ENCODE results near the gene CTDP1.
"Not testable (repeated sequence)": the region's sequence is repeated elsewhere in the genome, so short reads cannot be mapped to it uniquely, and the experiment has no call there.

CTDP1 gene

DNA sequence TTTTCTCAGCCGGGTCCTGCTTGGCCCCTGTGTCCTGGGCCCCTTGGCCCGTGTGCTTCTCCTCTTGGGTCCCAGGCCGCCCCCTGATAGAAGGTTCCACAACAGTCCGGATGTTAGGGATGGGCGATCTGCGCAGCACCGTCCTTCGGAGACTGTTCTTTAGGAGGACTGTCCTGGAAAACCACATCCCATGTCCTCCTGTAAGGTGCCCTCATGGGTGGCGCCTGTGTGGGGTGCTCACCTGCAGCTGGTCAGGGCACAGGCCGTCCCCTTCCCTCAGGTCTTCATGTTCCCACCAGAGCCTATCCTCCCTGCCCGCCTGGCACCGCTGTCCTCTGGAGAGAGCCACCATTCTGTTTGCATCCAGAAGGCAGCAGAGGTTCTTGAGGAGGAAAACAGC lies 50.0 kb downstream of the CTDP1 start:
- no peak for DNase-seq

DNA sequence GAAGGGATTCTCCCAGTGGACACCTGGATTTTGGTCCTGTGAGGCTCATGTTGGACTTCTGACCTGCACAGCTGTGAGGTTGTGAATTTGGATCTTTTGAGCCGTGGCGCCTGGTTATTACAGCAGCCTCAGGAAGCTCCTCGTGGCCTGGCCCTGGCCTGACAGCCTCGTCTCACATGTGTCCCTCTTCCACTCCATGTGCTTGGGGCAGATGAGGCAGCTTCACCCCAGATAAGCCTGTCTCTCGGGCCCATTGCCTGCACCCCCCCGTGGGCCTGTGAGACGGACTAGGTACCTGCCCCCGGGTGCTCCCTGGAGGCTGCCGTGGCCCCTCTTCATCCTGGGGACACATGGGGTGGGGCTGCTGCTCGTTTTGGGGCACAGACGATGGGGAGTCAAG lies 51.2 kb downstream of the CTDP1 start:
- no peak for DNase-seq

DNA sequence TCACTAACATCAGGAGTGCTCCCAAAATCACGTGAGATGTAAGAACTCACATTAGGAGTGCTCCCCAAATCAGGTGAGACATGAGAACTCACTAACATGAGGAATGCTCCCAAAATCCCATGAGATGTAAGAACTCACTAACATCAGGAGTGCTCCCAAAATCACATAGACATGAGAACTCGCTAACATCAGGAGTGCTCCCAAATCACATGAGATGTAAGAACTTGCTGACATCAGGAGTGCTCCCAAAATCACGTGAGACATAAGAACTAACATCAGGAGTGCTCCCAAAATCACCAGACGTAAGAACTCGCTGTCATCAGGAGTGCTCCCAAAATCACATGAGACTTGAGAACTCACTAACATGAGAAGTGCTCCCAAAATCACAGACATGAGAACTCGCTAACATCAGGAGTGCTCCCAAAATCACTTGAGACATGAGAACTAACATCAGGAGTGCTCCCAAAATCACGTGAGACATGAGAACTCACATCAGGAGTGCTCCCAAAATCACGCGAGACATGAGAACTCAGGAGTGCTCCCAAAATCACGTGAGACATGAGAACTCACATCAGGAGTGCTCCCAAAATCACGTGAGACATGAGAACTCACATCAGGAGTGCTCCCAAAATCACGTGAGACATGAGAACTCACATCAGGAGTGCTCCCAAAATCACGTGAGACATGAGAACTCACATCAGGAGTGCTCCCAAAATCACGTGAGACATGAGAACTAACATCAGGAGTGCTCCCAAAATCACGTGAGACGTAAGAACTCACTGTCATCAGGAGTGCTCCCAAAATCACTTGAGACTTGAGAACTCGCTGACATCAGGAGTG lies 52.5 kb downstream of the CTDP1 start:
- not testable (repeated sequence) for DNase-seq

DNA sequence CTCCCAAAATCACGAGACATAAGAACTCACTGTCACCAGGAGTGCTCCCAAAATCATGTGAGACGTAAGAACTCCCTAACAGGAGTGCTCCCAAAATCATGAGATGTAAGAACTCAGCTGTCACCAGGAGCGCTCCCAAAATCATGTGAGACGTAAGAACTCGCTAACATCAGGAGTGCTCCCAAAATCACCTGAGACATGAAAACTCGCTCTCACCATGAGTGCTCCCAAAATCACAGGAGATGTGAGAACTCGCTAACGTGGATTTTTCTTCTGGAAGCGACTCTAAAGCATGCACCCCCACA lies 53.1 kb downstream of the CTDP1 start:
- DNase-seq = no peak

DNA sequence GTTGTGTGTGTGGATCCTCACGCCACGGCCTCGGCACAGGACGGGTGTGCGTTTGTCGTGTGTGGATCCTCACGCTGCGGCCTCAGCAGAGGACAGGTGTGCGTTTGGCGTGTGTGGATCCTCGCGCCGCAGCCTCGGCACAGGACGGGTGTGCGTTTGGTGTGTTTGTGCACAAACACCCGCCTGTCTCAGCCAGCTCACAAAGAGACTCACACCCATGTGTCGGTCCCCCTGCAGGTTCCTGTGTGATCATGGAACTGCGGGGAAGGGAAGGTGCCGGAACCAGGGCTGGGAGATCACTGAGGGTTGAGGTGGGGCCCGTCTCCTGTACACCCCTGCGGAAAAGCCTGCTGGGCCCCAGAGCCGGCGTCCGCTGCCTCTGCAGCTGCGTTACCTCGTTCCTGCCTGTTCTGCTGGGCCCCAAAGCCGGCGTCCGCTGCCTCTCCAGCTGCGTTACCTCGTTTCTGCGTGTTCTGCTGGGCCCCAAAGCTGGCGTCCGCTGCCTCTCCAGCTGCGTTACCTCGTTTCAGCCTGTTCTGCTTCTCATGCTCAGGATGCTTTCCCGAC lies 53.6 kb downstream of the CTDP1 start:
- DNase-seq = no peak

DNA sequence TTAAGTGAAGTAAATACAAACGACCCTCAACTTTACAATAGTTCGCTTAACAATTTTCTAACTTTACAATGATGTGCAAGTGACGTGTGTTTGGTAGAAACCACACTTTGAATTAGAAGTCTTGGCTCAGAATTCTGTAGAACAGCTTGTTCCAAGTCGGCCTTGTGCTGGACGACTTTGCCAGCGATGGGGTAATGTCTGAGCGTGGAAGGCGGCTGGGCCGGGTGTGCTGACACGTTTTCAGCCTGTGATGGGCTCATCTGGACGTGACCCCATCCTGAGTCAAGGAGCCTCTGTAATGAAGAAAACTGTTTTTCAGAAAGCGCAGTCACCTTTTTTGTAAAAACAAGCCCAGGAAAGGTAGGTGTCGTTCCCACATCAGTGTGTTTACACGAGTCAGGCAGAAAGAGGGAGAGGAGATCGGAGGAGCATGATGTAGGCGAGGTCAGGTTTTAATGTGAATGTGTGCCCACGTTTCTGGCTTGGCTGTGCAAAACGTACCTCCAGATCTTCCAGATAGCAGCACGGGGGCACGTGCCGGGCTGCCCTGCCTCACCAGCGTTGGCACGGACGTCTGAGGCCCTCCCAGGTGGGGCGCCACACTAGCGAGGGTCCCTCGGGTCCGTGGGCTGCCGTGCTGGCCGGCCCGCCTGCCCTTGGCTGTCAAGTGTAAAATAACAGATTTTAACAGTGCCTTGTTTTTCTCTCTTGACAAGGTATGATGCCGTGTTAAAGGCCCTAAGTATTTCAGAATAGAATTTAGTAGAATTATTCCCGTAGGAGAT lies 54.6 kb downstream of the CTDP1 start:
- DNase-seq = no peak

DNA sequence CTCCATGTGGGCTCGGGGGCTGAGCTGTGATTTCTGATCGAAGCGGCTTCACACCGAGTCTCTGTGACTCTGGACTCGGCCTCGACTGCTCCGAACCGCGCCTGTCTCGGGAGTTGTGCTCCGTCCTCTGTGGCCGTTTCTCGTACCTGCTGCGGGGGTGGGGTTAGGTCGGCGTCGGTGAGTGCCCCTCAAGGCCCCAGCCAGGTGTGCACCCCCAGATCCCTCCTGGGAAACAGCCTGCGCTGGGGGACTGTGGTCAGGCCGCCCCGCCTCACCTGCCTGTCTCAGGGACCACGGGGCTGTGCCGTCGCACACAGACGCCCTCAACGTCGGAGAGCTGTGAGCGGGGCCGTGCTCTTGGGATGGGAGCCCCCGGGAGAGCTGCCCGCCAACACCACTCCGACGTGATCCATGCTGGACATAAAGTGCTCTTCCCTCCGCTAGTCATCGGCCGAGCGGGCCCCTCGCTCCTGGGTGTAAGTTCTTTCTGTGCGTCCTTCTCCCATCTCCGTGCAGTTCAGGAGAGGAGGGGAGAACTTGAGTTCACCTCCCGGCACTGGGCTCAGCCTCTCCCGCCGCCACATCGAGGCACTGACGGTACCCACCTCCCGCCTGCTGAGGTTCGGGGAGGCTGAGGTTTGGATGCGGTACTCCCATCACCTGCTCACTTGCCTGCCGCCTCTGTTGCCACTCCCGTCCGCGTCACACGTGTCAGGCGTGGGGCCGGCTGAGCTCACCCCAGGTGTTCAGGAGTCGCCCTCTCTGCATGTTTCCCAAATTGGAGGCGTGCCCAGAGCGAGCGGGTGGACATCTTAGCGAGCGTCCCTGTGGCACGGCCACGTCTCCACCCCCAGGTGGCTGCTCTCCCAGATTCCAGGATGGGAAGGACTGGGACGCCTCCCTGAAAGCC lies 55.7 kb downstream of the CTDP1 start:
- DNase-seq = no peak

DNA sequence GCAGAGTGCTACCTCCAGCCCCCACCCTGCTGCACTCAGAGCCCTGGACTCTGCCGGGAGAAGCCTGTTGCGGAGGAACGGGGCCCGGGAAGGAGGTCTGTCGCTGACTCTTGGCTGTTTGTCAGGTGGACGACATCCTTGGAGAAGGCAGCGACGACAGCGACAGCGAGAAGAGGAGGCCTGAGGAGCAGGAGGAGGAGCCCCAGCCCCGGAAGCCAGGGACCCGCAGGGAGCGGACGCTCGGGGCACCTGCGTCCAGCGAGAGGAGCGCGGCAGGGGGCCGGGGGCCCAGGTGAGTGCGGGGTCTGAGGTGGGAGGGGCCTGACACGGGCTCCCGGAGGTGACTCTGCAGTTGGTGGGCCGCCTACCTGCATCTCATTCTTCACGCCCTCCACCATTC lies 56.6 kb downstream of the CTDP1 start:
- no peak for DNase-seq

DNA sequence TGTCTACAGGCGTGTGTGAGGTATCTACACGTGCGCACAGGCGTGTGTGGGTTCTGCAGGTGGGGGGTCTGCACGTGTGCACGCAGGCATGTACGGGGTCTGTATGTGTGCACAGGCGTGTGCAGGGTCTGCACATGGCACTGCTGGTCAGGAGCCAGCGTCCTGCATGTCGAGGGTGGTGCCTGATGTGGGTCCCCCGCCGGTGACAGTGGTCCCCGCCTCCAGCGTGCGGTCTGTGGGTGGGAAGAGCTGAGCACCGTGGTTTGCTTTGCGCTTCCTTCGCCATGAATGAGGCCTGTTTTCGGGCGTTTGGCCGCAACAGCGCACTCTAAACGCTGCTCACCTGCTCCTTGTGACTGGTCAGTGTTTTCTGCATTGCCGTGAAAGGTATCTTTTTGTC lies 57.2 kb downstream of the CTDP1 start:
- no peak for DNase-seq

DNA sequence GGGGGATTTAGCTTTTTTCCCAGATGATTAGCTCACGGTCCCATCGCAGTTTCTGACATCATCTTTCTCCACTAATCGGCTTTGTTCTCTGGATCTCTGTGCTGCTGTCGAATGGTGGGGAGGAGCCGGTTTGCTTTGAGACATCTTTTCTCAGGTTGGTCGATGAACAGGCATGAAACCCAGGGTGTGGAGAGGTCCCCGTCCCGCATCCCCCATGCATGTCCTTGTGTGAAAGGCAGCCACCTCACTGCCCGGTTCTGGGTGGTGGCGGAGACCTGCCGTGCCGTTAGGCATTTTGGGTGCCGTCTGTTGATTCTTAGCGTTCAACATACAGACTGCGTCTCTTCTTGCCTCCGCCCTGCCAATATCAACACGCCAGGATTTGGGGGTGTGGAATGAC lies 57.8 kb downstream of the CTDP1 start:
- no peak for DNase-seq

DNA sequence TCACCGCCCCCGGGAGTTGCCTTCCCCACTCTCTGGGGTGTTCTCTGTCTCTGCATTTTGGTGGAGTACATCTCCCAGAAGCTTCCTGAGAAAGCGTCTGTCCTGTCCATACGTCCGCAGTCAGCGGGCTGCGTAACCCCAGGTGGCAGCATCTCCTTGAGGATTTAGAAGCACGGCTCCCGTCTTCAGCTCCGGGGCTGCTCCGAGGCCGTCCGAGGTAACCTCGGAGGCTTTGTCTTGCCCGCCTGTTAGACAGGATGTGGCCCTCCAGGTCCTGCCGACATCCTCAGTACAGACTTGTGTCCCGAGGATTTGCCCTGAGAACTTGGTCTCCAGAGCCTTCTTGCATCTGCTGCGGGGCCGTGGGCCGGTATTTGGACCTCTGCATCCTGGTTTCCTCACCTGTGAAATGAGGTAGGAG lies 58.4 kb downstream of the CTDP1 start:
- DNase-seq = no peak

DNA sequence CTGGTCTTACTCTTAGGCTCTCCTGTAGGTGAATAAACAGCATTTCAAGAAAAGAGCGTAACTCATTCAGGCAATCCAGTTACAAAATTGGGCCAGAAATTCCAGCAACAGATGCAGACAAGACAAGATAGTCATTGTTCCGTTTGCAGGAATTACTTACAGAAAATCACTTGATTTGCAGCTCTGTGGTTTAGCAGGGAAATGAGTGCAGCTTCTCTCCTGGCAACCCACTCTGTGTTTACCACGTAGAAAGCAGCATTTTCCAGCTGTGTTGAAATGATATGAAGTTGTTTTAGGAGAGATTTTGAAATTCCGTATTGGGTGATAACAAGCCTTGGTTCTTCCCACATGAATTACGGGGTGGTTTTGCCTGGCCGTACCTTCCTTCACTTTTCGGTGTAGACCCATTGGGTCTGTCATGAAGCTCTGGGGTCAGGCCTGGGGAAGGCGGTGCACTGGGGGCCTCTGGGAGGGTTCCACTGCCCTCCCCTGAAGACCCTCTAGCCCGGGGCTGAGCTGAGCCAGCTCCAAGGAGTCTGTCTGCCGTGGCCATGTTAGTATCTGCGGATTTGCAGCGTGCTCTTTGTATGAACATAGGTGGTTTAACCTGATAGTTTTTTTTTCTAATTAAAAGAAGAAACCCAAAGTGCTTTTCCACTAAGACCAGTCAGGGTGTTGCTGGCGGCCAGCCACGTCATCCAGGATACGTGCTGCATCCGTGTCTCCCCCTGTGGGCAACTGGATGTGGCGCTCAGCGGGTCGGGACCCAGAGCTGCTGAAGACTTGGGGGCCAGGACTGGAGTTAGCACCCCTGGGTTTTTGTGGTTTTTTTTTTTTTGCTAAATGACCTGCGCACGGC lies 59.2 kb downstream of the CTDP1 start:
- DNase-seq = no peak

DNA sequence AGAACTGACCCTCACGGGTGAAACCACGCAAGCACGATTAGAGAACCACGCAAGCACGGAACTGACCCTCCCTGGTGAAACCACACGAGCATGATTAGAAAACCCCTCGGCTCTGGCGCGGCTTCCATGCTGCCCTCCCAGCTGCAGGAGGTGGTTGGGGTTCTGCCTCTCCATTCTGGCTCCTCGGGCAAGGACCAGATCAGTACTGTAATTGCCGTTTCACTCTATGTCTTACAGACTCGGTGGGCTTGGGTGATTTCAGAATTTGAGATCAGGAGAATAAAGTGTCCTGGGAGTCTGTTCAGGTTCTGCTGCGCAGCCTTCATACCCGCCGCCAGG lies 59.8 kb downstream of the CTDP1 start:
- DNase-seq = no peak

DNA sequence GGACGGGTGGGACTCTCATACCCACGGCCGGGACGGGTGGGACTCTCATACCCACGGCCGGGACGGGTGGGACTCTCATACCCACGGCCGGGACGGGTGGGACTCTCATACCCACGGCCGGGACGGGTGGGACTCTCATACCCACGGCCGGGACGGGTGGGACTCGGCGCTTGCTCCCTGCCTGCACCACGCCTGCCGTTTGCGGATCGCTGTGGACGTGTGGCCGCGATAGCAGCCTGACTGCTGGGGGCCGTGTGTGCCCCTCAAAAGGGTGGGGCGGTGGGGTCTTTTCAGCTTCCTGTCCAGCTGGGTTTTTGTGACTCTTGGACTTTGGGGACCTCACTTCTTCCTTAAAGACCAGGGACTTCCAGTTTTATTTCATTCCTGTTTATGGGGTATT lies 60.4 kb downstream of the CTDP1 start:
- DNase-seq = not testable (repeated sequence)

DNA sequence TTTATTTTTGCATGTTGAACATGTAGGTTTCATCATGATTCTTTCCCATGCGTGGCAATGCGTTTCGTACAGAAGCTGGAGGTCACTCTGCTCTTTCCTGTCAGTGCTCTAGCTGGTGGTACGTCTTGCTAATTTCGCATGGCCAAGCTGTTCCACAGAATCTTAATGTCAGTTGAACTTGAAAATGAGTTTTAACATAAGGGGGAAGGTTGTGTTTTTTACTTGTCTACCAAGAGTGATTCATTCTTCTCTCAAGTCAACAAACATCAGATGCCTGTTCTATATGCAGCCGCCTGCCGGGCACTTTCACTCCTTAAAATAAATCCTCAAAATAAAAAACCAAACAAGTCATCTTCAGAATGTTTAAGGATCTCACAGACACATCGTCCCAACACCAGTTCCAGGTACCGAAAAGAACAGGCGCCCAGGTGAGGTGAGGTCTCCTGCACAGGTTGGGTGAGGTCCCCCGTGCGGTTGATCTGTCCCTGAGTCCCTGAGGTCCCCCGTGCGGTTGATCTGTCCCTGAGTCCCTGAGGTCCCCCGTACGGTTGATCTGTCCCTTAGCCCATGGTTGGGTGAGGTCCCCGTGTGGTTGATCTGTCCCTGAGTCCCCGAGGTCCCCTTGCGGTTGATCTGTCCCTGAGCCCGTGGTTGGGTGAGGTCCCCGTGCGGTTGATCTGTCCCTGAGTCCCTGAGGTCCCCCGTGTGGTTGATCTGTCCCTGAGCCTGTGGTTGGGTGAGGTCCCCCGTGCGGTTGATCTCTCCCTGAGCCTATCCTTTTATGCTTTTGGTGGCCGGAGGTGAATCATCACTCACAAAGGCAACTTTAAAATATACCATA lies 61.1 kb downstream of the CTDP1 start:
- no peak for DNase-seq

DNA sequence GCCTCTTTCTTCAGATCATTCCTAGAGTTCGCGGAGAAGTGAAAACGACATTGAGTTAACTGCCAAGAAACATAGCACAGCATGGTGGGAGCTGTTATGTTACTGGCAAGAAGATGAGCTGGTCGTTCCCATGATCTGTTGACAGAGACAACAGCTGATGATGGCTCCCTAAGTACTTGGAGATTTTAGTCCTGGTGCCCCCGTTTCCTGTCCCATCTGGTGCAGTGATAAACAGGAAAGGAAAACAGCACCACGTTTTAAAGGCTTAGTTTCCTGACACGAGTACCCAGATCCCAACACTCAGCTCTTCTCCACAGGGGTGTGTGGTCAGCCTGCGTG lies 61.7 kb downstream of the CTDP1 start:
- DNase-seq = no peak

DNA sequence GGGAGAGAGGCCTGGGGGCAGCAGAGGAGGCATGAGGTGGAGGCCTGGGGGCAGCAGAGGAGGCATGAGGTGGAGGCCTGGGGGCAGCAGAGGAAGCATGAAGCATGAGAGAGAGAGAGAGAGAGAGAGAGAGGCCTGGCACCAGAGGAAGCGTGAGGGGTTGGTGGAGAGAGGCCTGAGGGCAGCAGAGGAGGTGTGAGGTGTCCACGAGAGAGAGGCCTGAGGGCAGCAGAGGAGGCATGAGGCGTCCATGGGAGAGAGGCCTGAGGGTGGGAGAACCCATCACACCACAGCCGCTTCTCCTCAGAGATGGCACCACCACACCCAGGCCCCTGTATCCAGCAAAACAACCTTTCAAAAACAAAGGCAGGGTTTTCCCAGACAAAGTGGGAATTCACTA lies 62.5 kb downstream of the CTDP1 start:
- DNase-seq = no peak

DNA sequence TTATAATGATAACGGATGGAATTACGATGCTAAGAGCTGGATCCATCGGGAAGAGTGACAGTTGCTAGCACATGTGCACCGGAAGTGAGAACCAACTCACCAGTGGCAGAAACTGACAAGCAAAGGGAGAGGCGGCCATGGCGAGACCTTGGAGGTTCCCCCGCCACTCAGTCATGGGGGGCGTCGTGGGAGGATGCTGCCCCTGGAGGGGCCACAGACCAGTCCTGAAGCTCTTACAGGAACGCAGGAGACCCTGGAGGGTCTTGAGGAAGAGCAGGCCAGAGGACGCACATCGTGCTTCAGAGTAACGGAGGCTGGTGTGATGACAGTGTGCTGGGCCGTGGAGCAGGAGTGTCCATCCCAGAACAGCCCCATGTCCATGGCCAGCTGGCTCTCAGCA lies 65.0 kb downstream of the CTDP1 start:
- no peak for DNase-seq

DNA sequence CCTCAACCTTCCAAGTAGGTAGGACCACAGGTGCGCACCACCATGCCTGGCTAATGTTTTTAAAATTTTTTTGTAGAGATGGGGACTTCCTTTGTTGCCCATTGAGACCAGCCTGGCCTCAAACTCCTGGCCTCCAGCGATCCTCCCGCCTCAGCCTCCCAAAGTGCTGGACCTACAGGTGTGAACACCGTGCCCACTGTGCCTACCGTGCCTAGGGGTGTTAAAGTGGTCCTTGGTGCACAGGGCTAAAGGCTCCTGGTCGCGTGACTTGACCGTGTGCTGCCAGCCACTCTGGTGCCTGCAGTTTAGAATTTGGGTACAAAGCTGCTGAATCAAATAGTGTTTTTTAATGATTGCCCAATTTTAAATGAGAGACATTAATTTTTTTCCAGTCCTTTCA lies 67.1 kb downstream of the CTDP1 start:
- no peak for DNase-seq

DNA sequence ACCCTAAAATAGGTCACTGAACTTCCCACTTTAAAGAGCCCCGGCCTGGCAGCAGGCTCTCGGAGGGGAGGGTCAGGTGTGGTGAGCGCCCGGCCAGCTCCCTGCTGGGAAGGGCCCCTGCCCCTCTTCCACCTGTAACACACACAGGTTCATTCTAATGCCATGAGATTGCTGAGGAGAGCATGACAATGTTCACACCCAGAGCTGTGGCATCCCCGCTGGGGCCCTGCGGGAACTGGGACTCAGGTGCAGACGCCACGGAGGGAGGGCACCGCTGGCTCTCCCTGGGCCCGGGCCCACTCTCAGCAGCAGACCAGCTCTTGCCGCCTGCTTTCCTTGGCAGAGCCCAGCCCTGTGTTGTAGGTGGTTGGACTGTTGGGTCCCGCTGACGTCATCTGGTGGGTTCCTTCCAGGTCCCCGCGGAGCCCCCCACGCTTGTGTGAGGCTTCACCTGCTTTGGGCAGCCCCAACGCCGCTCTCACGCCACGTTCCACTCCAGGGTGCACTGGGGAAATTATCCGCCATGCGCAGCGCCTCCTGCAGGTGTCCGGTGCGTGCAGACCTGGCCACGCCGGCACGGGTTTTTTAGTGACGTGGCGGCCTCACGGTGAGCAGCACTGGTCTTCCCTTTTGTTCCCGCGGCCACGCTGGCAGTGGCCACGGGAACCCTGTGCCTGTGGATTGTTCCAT lies 67.7 kb downstream of the CTDP1 start:
- DNase-seq = no peak

Data from NCI-H345 (cell line).